ENCODE measurements around the gene OSBP. TPM values are rescaled to one million over a fixed set of nuclear protein-coding genes. Genes with fewer than 3 reads are reported as not detected.

Gene OSBP
- total and polyA plus RNA-seq, 9 of the 15 experiments (the other 6 are each of a cell fraction or from before 2014, with no cell fraction given) = 11.7 to 49.0 (median 28.7) TPM

- TF ChIP-seq TRIM25 (IDR thresholded peaks at IDR 0.05; ENCODE audit: borderline replicate concordance) (no peak), MED1 (CRISPR knock-in tag; IDR thresholded peaks at IDR 0.05; ENCODE audit: borderline replicate concordance) (no peak), ARHGAP35 (IDR thresholded peaks at IDR 0.05; ENCODE audit: partially characterized antibody) (no peak), HSF4 (CRISPR knock-in tag; IDR thresholded peaks at IDR 0.05; ENCODE audit: borderline replicate concordance) (no peak), RAD51 (IDR thresholded peaks at IDR 0.05; ENCODE audit: borderline replicate concordance, low read depth) (0 out of 2 replicates have a peak, but pooled peaks have one; percentile 10), ZNF584 (CRISPR knock-in tag; IDR thresholded peaks at IDR 0.05; ENCODE audit: low read depth) (peak; percentile 38; the same call in 1 of the 2 replicates), ZNF589 (CRISPR knock-in tag; IDR thresholded peaks at IDR 0.05; ENCODE audit: low read depth) (peak; percentile 3; the same call in 1 of the 2 replicates), ZBTB34 (CRISPR knock-in tag; IDR thresholded peaks at IDR 0.05) (no peak), FOXP4 (CRISPR knock-in tag; IDR thresholded peaks at IDR 0.05; ENCODE audit: borderline replicate concordance) (no peak), THRAP3 (IDR thresholded peaks at IDR 0.05; ENCODE audit: borderline replicate concordance) (0 out of 2 replicates have a peak, but pooled peaks have one; percentile 37), ELF2 (CRISPR knock-in tag; IDR thresholded peaks at IDR 0.05) (no peak; the same call in 1 of the 2 replicates), SFPQ (IDR thresholded peaks at IDR 0.05; ENCODE audit: low read depth, low read length) (no peak), SRSF9 (IDR thresholded peaks at IDR 0.05; ENCODE audit: borderline replicate concordance, low read depth, low read length) (no peak), ARID4B (CRISPR knock-in tag; IDR thresholded peaks at IDR 0.05) (no peak; the same call in 1 of the 2 replicates), LEF1 (IDR thresholded peaks at IDR 0.05) (no peak)
Observed at GRCh38 chr11:59550368-59550841, 65.2 kb downstream of the OSBP start (continued).

All from K562 (cell line).